Esophagus muscularis mucosa (tissue), 4 donors: Measurements from ENCODE around the gene SPDYE4. TPM values are rescaled to one million over a fixed set of nuclear protein-coding genes. Genes with fewer than 3 reads are reported as not detected.

Experiments
- DNase-seq: peaks from one replicate; pipeline ENCODE4 v3.0.0-alpha.2; 2017; ENCODE audit errors: extremely low spot score
- H3K27ac ChIP-seq, 4 donors: fragments of 200-600 bp; sonication (generic); replicated peaks in 1 of 4; 1 replicate in 3 of 4; 2 replicates in 1 of 4; pipeline ENCODE4 v1.5.1; 2016 to 2019; ENCODE audit warnings: mild to moderate bottlenecking in 1 of 4
- H3K27me3 ChIP-seq, 4 donors: fragments of 200-600 bp; sonication (generic); one replicate each; pipeline versions ENCODE4 v1.5.1 to v1.6.0; 2016 to 2019
- H3K36me3 ChIP-seq, 4 donors: fragments of 200-600 bp; sonication (generic); one replicate each; pipeline ENCODE4 v1.5.1; 2016 to 2019
- H3K4me1 ChIP-seq, 4 donors: fragments of 200-600 bp; sonication (generic); one replicate each; pipeline ENCODE4 v1.5.1; 2016 to 2019
- H3K4me3 ChIP-seq, 4 donors: fragments of 200-600 bp; sonication (generic); 1 replicate in 2 of 4; 2 replicates in 2 of 4; pipeline ENCODE4 v1.5.1; 2016 to 2019; ENCODE audit warnings: mild to moderate bottlenecking in 4 of 4, moderate library complexity in 1 of 4
- H3K9me3 ChIP-seq, 4 donors: fragments of 200-600 bp; sonication (generic); 1 replicate in 3 of 4; 2 replicates in 1 of 4; pipeline ENCODE4 v1.5.1; 2016 to 2019
- CTCF ChIP-seq, 3 experiments: fragments of 200-600 bp in 2 of 3; fragments of 450-650 bp in 1 of 3; sonication (generic) in 2 of 3; IDR thresholded peaks; one replicate each; pipeline ENCODE4 v1.5.1; 2017 to 2019; ENCODE audit warnings: antibody characterized with exemption in 3 of 3, mild to moderate bottlenecking in 2 of 3, moderate library complexity in 1 of 3
- EP300 ChIP-seq: sonication (generic); formaldehyde crosslinking; IDR thresholded peaks from one replicate; pipeline ENCODE4 v1.6.1; 2017; ENCODE audit warnings: antibody characterized with exemption
- POLR2A ChIP-seq: fragments of 450-650 bp; IDR thresholded peaks from one replicate; pipeline ENCODE4 v1.6.1; 2017; ENCODE audit warnings: antibody characterized with exemption, moderate library complexity, mild to moderate bottlenecking, low read depth
- POLR2AphosphoS5 ChIP-seq, 2 donors: sonication (generic); formaldehyde crosslinking; IDR thresholded peaks; one replicate each; pipeline ENCODE4 v1.6.1; 2017; ENCODE audit warnings: antibody characterized with exemption in 2 of 2
- whole genome bisulfite sequencing: methylation state at CpG from one replicate; pipeline ENCODE4 v1.1.5; 2018; 5-methylcytosine and 5-hydroxymethylcytosine counted together
- intact Hi-C: fragments of 100-400 bp; cut with DNase I; formaldehyde crosslinking; loops from one replicate; pipeline ENCODE4 v1.15.1; 2023
- total RNA-seq, 4 donors: library from RNA; depleted of rRNA; stranded (reverse); fragments of >200 nt; gene quantifications; one replicate each; pipeline versions ENCODE4 v1.1.0 to v1.2.1, GENCODE V29; 2016

Gene SPDYE4
- total RNA-seq, 4 donors from 2014 or later, result not detected

- intact Hi-C loops, result no loop called here
- Histone ChIP-seq H3K36me3 (no peaks in the 10 kb centered on the region), H3K4me1 (no peaks in the 10 kb centered on the region), H3K4me3 (no peak overlapping the region), H3K27me3 (no peaks in the 10 kb centered on the region), H3K27ac (no peak overlapping the region), H3K9me3 (no peaks in the 10 kb centered on the region)
- 62% methylated on average over 16 of the region's 17 CpGs for WGBS
- DNase-seq, result no peak
- TF ChIP-seq POLR2A (no peak), POLR2AphosphoS5 (IDR thresholded peaks at IDR 0.05) (no peak), EP300 (no peak), CTCF (IDR thresholded peaks at IDR 0.05) (no peak)
Measured at GRCh38 chr17:8726941-8727555, 31.3 kb downstream of the SPDYE4 start.

- no peak for DNase-seq
- intact Hi-C loops, result no loop called here
- TF ChIP-seq POLR2A, result no peak
- no peak for TF ChIP-seq EP300
- no peak for TF ChIP-seq CTCF (IDR thresholded peaks at IDR 0.05)
- no peak for TF ChIP-seq POLR2AphosphoS5 (IDR thresholded peaks at IDR 0.05)
- no peak overlapping the region for H3K27ac ChIP-seq
- WGBS, result 83% methylated on average over 19 of the region's 23 CpGs
- H3K9me3 ChIP-seq, result no peaks in the 10 kb centered on the region
- H3K4me3 ChIP-seq, result no peak overlapping the region
- no peaks in the 10 kb centered on the region for H3K36me3 ChIP-seq
- H3K27me3 ChIP-seq, result no peaks in the 10 kb centered on the region
- H3K4me1 ChIP-seq, result no peaks in the 10 kb centered on the region
Measured at GRCh38 chr17:8725881-8726876, 32.2 kb downstream of the SPDYE4 start.

- no peaks in the 10 kb centered on the region for H3K36me3 ChIP-seq
- 88% methylated on average over 7 of the region's 7 CpGs for WGBS
- H3K4me1 ChIP-seq, result no peaks in the 10 kb centered on the region
- intact Hi-C loops, result no loop called here
- no peaks in the 10 kb centered on the region for H3K27me3 ChIP-seq
- H3K9me3 ChIP-seq, result no peaks in the 10 kb centered on the region
- H3K4me3 ChIP-seq, result no peak overlapping the region
- no peak overlapping the region for H3K27ac ChIP-seq
- DNase-seq, result no peak
- TF ChIP-seq EP300, result no peak
- TF ChIP-seq POLR2A, result no peak
- no peak for TF ChIP-seq POLR2AphosphoS5 (IDR thresholded peaks at IDR 0.05)
- TF ChIP-seq CTCF (IDR thresholded peaks at IDR 0.05), result no peak
Measured at GRCh38 chr17:8724451-8724850, 33.9 kb downstream of the SPDYE4 start.

GRCh38 chr17:8720596-8720995 is 37.8 kb downstream of the SPDYE4 start:
- Histone ChIP-seq H3K36me3 (no peaks in the 10 kb centered on the region), H3K27ac (no peak overlapping the region), H3K4me1 (no peaks in the 10 kb centered on the region), H3K9me3 (no peaks in the 10 kb centered on the region), H3K4me3 (no peak overlapping the region), H3K27me3 (no peaks in the 10 kb centered on the region)
- no peak for TF ChIP-seq POLR2AphosphoS5 (IDR thresholded peaks at IDR 0.05)
- TF ChIP-seq CTCF (IDR thresholded peaks at IDR 0.05), result no peak
- TF ChIP-seq POLR2A, result no peak
- TF ChIP-seq EP300, result no peak
- DNase-seq, result no peak
- WGBS, result 89% methylated on average over 9 of the region's 9 CpGs
- intact Hi-C loops, result no loop called here
